HL-60 (cell line): ENCODE measurements around the gene NF2.

Experiments used
- DNase-seq, 2 experiments: peaks; one replicate each; pipeline ENCODE4 v3.0.0-alpha.2; 2010 to 2020; ENCODE audit warnings: low read depth in 1 of 2, low spot score in 1 of 2
- H3K27ac ChIP-seq: fragments of 250-450 bp; sonication (Bioruptor Pico); replicated peaks from 2 replicates; pipeline ENCODE4 v1.5.1; 2020; ENCODE audit warnings: mild to moderate bottlenecking, moderate library complexity
- H3K27me3 ChIP-seq: fragments of 250-450 bp; sonication (Bioruptor Pico); 2 replicates; pipeline ENCODE4 v1.5.1; 2021; ENCODE audit warnings: mild to moderate bottlenecking, moderate library complexity; ENCODE audit not compliant: insufficient read depth, poor library complexity, severe bottlenecking
- H3K4me3 ChIP-seq: replicated peaks from 2 replicates; pipeline ENCODE4 v1.5.1; 2011; ENCODE audit warnings: mild to moderate bottlenecking, control low read depth, low read length; ENCODE audit not compliant: insufficient read depth
- CTCF ChIP-seq: IDR thresholded peaks from one replicate; pipeline ENCODE4 v1.5.1; 2011; ENCODE audit warnings: low read length, control low read depth, inconsistent platforms; ENCODE audit not compliant: insufficient read depth
- GABPA ChIP-seq: IDR thresholded peaks from 2 replicates; pipeline ENCODE4 v1.6.1; 2012; ENCODE audit warnings: low read depth
- POLR2AphosphoS5 ChIP-seq: IDR thresholded peaks from 2 replicates; pipeline ENCODE4 v1.6.1; 2012; ENCODE audit warnings: low read depth
- REST ChIP-seq: IDR thresholded peaks from 2 replicates; pipeline ENCODE4 v1.6.1; 2012; ENCODE audit warnings: low read depth; ENCODE audit not compliant: insufficient replicate concordance
- SPI1 ChIP-seq: IDR thresholded peaks from 2 replicates; pipeline ENCODE4 v1.6.1; 2012; ENCODE audit warnings: low read depth, mild to moderate bottlenecking, borderline replicate concordance

Gene NF2

GRCh38 chr22:29650370-29650769 is 46.9 kb downstream of the NF2 start:
- no peaks in the 10 kb centered on the region for H3K27me3 ChIP-seq
- TF ChIP-seq REST (no peak), SPI1 (no peak)
- no peak overlapping the region for H3K27ac ChIP-seq
- no peak overlapping the region for H3K4me3 ChIP-seq
- DNase-seq, result no peak

DNA sequence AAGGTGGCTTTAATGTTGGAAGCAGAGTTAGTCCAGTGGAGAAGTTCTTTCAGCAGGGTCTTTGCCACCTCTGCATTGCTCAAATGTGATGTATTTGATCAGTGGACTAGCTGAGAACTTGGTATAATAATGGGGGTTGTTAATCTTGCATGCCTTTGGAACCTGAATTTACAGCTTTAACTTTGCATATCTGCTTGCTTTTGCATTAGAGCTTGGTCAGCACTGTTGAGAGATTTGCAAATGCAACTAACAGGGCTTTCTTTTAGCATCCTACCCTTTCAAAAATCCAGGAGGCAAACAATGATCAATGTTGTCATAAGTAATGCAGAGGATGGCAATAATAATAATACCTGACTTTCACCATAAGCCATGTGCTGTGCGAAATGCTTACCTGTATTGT is 48.2 kb downstream of the NF2 start:
- no peak overlapping the region for H3K4me3 ChIP-seq
- no peak overlapping the region for H3K27ac ChIP-seq
- no peaks in the 10 kb centered on the region for H3K27me3 ChIP-seq
- TF ChIP-seq POLR2AphosphoS5 (no peak), REST (no peak), GABPA (no peak), CTCF (no peak), SPI1 (no peak)
- no peak for DNase-seq

GRCh38 chr22:29654420-29654819 is 51.0 kb downstream of the NF2 start:
- H3K4me3 ChIP-seq, result no peak overlapping the region
- DNase-seq, result no peak
- H3K27me3 ChIP-seq, result no peaks in the 10 kb centered on the region
- no peak overlapping the region for H3K27ac ChIP-seq
- TF ChIP-seq GABPA (no peak), POLR2AphosphoS5 (no peak), REST (no peak), CTCF (no peak), SPI1 (no peak)

- Histone ChIP-seq H3K27me3 (no peaks in the 10 kb centered on the region), H3K27ac (no peak overlapping the region), H3K4me3 (no peak overlapping the region)
- no peak for DNase-seq
- TF ChIP-seq SPI1 (no peak), GABPA (no peak), POLR2AphosphoS5 (no peak)
These were observed 51.4 kb downstream of the NF2 start for GRCh38 chr22:29654882-29655281.
